Upper lobe of left lung (tissue), 6 donors: ENCODE data around the gene ATP9A. TPM values are rescaled to one million over a fixed set of nuclear protein-coding genes. Genes with fewer than 3 reads are reported as not detected.

Experiments used
- ATAC-seq, 2 donors: fragments of 200-7000 bp; cut with Tn5 transposase; one replicate each; pipeline ENCODE4 v1.9.1; 2022; ENCODE audit warnings: mild to moderate bottlenecking in 2 of 2, moderate library complexity in 2 of 2; ENCODE audit not compliant: low FRiP score in 2 of 2
- DNase-seq, 2 donors: peaks; one replicate each; pipeline ENCODE4 v3.0.0-alpha.2; 2019 to 2020
- H3K27ac ChIP-seq, 4 donors: fragments of 200-600 bp; sonication (generic); one replicate each; pipeline ENCODE4 v1.5.1; 2016 to 2019
- H3K27me3 ChIP-seq, 4 donors: fragments of 200-600 bp; sonication (generic); one replicate each; pipeline ENCODE4 v1.5.1; 2017 to 2019
- H3K36me3 ChIP-seq, 4 donors: fragments of 200-600 bp; sonication (generic); one replicate each; pipeline ENCODE4 v1.5.1; 2016 to 2019
- H3K4me1 ChIP-seq, 4 donors: fragments of 200-600 bp; sonication (generic); one replicate each; pipeline ENCODE4 v1.5.1; 2018 to 2019
- H3K4me3 ChIP-seq, 4 donors: fragments of 200-600 bp; sonication (generic); one replicate each; pipeline ENCODE4 v1.5.1; 2017 to 2019; ENCODE audit warnings: mild to moderate bottlenecking in 2 of 4, moderate library complexity in 1 of 4
- H3K9me3 ChIP-seq, 4 donors: fragments of 200-600 bp; sonication (generic); one replicate each; pipeline ENCODE4 v1.5.1; 2018 to 2019
- EP300 ChIP-seq, 4 donors: sonication (generic); formaldehyde crosslinking; IDR thresholded peaks; one replicate each; pipeline ENCODE4 v1.5.1; 2017; ENCODE audit warnings: antibody characterized with exemption in 4 of 4, control low read depth in 2 of 4
- POLR2A ChIP-seq, 4 donors: fragments of 450-650 bp; IDR thresholded peaks; one replicate each; pipeline ENCODE4 v1.5.1; 2016 to 2017; ENCODE audit warnings: antibody characterized with exemption in 4 of 4, mild to moderate bottlenecking in 2 of 4
- POLR2AphosphoS5 ChIP-seq, 2 donors: sonication (generic); formaldehyde crosslinking; IDR thresholded peaks; one replicate each; pipeline ENCODE4 v1.5.1; 2017; ENCODE audit warnings: antibody characterized with exemption in 2 of 2
- WGBS, 2 donors: methylation state at CpG; one replicate each; pipeline ENCODE4 v1.1.5; 2017 to 2018; 5-methylcytosine and 5-hydroxymethylcytosine counted together
- total RNA-seq, 6 donors: library from RNA; depleted of rRNA in 4 of 6; stranded (reverse); fragments of >200 nt in 4 of 6; gene quantifications; one replicate each; pipeline versions ENCODE4 v1.1.0 to v1.2.1, GENCODE V29; 2016 to 2021
- TF ChIP-seq, protein P1 (sequence below), 6 experiments: fragments of 450-650 bp in 4 of 6; fragments of 200-600 bp in 2 of 6; sonication (generic) in 2 of 6; IDR thresholded peaks; one replicate each; pipeline ENCODE4 v1.5.1; 2016 to 2019; ENCODE audit warnings: antibody characterized with exemption in 6 of 6
- donor health status: DM: no; HTN: no; CAD: no; lungs with moderate emphysema.
- donor health status: DM: no; HTN: yes; CAD: no; lungs with severe emphysema.

ATP9A gene
- total RNA-seq, 6 donors from 2014 or later: 15.7 to 31.3 (median 22.8) TPM

DNA sequence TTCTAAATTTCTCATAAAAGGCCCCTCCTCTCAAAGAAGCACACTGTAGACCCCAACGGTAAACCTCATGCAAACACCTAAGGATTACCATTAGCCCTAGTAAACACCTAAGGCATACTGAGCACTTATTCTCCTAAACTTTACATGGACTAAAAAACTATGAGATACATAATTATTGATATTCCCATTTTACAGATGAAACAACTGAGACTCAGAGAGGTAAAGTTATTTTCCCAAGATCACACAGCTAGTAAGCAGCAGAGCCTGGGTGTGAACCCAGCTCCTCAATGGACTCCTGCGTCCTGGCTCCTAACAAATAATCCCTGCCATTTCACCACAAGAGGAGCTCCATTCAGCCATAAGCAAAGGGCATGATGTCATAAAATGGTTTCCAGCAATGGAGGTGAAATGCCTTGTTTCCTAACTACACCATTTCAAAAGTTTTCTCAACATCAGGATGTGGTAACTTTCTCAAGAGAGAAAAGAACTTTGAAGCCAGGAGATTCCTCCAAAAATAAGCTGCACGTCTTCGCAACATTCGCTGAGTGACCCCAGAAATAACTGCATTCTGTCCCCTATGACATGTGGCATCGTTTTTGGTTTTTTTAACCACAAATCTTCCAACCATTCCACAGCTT, 4.1 kb downstream of the ATP9A start:
- 77 to 81% methylated on average over 6 of the region's 6 CpGs for WGBS, 2 donors
- ATAC-seq: no peak
- TF ChIP-seq, protein P1, sequence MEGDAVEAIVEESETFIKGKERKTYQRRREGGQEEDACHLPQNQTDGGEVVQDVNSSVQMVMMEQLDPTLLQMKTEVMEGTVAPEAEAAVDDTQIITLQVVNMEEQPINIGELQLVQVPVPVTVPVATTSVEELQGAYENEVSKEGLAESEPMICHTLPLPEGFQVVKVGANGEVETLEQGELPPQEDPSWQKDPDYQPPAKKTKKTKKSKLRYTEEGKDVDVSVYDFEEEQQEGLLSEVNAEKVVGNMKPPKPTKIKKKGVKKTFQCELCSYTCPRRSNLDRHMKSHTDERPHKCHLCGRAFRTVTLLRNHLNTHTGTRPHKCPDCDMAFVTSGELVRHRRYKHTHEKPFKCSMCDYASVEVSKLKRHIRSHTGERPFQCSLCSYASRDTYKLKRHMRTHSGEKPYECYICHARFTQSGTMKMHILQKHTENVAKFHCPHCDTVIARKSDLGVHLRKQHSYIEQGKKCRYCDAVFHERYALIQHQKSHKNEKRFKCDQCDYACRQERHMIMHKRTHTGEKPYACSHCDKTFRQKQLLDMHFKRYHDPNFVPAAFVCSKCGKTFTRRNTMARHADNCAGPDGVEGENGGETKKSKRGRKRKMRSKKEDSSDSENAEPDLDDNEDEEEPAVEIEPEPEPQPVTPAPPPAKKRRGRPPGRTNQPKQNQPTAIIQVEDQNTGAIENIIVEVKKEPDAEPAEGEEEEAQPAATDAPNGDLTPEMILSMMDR (IDR thresholded peaks at IDR 0.05): no peak
- TF ChIP-seq EP300 (IDR thresholded peaks at IDR 0.05): no peak
- TF ChIP-seq POLR2AphosphoS5 (IDR thresholded peaks at IDR 0.05): no peak
- TF ChIP-seq POLR2A (IDR thresholded peaks at IDR 0.05): no peak
- no peak for DNase-seq
- no peaks in the 10 kb centered on the region for H3K27me3 ChIP-seq
- peaks cover 0 to 20% (median 6%) of the 10 kb centered on the region in 4 donors for H3K4me1 ChIP-seq
- H3K36me3 ChIP-seq: no peaks in the 10 kb centered on the region
- no peaks in the 10 kb centered on the region for H3K9me3 ChIP-seq
- H3K4me3 ChIP-seq: no peak overlapping the region
- no peak overlapping the region for H3K27ac ChIP-seq

DNA sequence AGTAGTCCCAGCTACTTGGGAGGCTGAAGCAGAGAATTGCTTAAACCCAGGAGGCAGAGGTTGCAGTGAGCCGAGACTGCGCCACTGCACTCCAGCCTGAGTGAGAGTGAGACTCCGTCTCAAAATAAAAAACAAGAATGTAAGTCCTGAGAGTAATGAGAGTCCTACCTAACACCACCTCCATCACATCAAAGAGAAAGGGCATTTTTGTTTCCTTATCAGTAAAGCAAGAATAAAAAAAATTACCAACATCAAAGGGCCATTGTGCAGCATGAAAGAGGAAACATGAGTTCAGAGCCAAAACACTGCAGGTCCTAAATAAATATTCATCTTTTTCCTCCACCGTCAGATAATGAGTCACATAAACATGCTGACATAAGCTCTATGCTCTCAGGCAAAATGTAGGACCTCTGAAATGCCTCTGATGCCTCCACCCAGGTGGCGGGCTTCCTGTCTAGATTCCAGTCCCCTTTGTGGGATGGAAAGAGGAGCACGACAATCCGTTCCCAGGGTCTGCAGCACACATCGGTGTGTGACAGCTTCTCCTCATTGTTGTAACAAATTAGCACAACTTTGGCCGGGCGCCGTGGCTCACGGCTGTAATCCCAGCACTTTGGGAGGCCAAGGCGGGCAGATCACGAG, 7.2 kb downstream of the ATP9A start:
- no peak for DNase-seq
- H3K36me3 ChIP-seq: no peaks in the 10 kb centered on the region
- 46 to 57% methylated on average over 13 to 14 of the region's 14 CpGs for WGBS, 2 donors
- H3K27me3 ChIP-seq: no peaks in the 10 kb centered on the region
- TF ChIP-seq, protein P1 (IDR thresholded peaks at IDR 0.05): no peak
- TF ChIP-seq POLR2AphosphoS5 (IDR thresholded peaks at IDR 0.05): no peak
- H3K27ac ChIP-seq: no peak overlapping the region
- H3K9me3 ChIP-seq: no peaks in the 10 kb centered on the region
- H3K4me1 ChIP-seq: no peaks in the 10 kb centered on the region
- ATAC-seq: no peak
- no peak overlapping the region for H3K4me3 ChIP-seq

DNA sequence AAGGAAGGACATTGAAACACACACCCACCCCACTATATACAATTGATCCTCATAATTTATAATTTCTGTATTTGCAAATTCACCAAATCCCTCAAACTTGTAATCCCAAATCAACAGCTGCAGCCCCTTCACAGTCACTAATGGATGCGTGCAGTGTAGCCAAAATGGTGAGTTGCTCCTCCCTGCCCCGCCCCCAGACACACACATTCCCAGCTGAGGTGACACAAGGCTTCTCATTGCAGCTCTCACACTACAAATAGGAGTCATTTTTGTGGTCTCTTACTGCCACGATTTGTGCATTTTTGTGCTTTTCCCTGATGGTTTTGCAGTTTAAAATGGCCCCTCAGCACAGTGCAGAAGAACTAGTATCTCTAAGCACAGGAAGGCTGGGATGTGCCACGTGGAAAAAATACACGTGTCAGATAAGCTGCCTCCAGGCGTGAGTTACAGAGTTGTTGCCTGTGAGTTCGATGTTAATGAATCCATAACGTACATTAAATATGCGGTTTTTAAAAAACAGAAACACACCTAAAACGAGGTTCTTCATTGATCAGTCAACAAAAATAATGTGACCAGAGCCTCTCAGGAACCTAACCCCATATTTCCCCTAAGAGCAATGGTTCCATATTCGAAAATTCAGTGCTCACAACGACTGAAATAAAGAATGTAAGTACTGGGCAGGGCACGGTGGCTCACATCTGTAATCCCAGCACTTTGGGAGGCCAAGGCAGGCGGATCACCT, 8.2 kb downstream of the ATP9A start:
- no peak overlapping the region for H3K27ac ChIP-seq
- no peak overlapping the region for H3K4me3 ChIP-seq
- ATAC-seq: no peak
- no peaks in the 10 kb centered on the region for H3K9me3 ChIP-seq
- H3K36me3 ChIP-seq: no peaks in the 10 kb centered on the region
- no peaks in the 10 kb centered on the region for H3K4me1 ChIP-seq
- 85 to 89% methylated on average over 14 of the region's 14 CpGs for WGBS, 2 donors
- DNase-seq: no peak
- no peak for TF ChIP-seq POLR2AphosphoS5 (IDR thresholded peaks at IDR 0.05)
- TF ChIP-seq POLR2A (IDR thresholded peaks at IDR 0.05): no peak
- TF ChIP-seq EP300 (IDR thresholded peaks at IDR 0.05): no peak
- TF ChIP-seq, protein P1 (IDR thresholded peaks at IDR 0.05): no peak
- no peaks in the 10 kb centered on the region for H3K27me3 ChIP-seq

DNA sequence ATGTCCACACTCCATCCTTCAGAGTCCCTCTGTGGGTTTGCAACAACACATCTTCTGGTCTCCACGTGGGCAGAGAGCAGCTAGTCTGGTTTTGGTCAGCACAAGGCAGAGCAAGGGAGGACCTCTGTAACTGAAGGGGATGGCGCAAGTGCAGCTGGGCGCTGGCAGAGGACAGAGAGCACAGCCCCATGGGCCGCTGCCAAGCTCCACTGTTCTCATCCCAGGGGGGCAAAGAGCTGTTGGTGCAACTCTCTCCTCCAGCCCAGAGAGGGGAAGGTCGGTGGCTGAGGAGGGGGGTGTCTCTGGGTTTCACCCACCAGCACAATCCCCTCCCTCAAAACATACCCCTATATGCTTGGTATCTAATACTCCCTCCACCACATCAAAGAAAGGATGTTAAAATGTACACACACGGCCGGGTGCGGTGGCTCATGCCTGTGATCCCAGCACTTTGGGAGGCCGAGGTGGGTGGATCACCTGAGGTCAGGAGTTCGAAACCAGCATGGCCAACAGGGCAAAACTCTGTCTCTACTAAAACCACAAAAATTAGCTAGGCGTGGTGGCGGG, 9.1 kb downstream of the ATP9A start:
- TF ChIP-seq EP300 (IDR thresholded peaks at IDR 0.05) (no peak), POLR2AphosphoS5 (IDR thresholded peaks at IDR 0.05) (no peak), POLR2A (IDR thresholded peaks at IDR 0.05) (no peak)
- TF ChIP-seq, protein P1 (IDR thresholded peaks at IDR 0.05): no peak
- no peaks in the 10 kb centered on the region for H3K9me3 ChIP-seq
- no peaks in the 10 kb centered on the region for H3K27me3 ChIP-seq
- no peak overlapping the region for H3K27ac ChIP-seq
- no peak for ATAC-seq
- no peaks in the 10 kb centered on the region for H3K36me3 ChIP-seq
- H3K4me1 ChIP-seq: no peaks in the 10 kb centered on the region
- H3K4me3 ChIP-seq: no peak overlapping the region
- DNase-seq: no peak
- WGBS, 2 donors: 77 to 82% methylated on average over 12 of the region's 12 CpGs
